HCT116 (cell line): ENCODE results near the gene GRM8. TPM values are rescaled to one million over a fixed set of nuclear protein-coding genes. Genes with fewer than 3 reads are reported as not detected.

Experiments used
- ATAC-seq: fragments of 200-7000 bp; cut with Tn5 transposase; 2 replicates; pipeline ENCODE4 v1.9.1; 2020; ENCODE audit warnings: mild to moderate bottlenecking, moderate library complexity
- BruUV-seq: library from RNA; stranded (reverse); fragments of 400-500 nt; replicated peaks from 2 replicates; lab custom pipeline; 2021; lab: Mats Ljungman, UMichigan
- CTCF ChIA-PET: fragments of 300-600 bp; sonication (Branson Sonifier 250); formaldehyde crosslinking; loops from one replicate; lab custom pipeline; 2021; ENCODE audit warnings: antibody characterized with exemption; lab: Charles Lee
- POLR2A ChIA-PET: fragments of 300-600, 350-600 bp; sonication (Branson Sonifier 250); formaldehyde crosslinking; loops from one replicate; lab custom pipeline; 2021; ENCODE audit warnings: antibody characterized with exemption; lab: Charles Lee
- RAD21 ChIA-PET, 2 experiments: fragments of 300-600 bp; sonication (Branson Sonifier 250); formaldehyde crosslinking; loops; one replicate each; lab custom pipeline; 2023; ENCODE audit warnings: low total read pairs in 2 of 2; ENCODE audit not compliant: uncharacterized antibody in 2 of 2, unreplicated experiment in 2 of 2, low non-redundant PET in 1 of 2; lab: Charles Lee
- DNase-seq: peaks from one replicate; pipeline ENCODE4 v3.0.0-alpha.2; 2010; ENCODE audit warnings: low read depth, low spot score
- H2AFZ ChIP-seq: fragments of 200-600 bp; shearing (Covaris generic), sonication (generic); 2 replicates; pipeline ENCODE4 v1.6.1; 2017; ENCODE audit warnings: low read depth, mixed run types, mixed read lengths, antibody characterized with exemption, low read length; ENCODE audit not compliant: poor library complexity, severe bottlenecking
- H3K27ac ChIP-seq: 2 replicates; pipeline ENCODE4 v1.5.1; 2012; ENCODE audit warnings: low read depth, low read length
- H3K27me3 ChIP-seq: fragments of 200-600 bp; sonication (generic); 2 replicates; pipeline ENCODE4 v1.6.1; 2016; ENCODE audit warnings: mixed run types, low read length, mixed read lengths; ENCODE audit not compliant: insufficient read depth
- H3K36me3 ChIP-seq, 2 experiments: fragments of 200-500 bp in 1 of 2; fragments of 200-600 bp in 1 of 2; sonication (Bioruptor generic) in 1 of 2; sonication (generic) in 1 of 2; 2 replicates each; pipeline versions ENCODE4 v1.5.1 to v1.6.1; 2014 to 2016; ENCODE audit warnings: low read length in 2 of 2, inconsistent platforms in 1 of 2, mixed read lengths in 1 of 2, mixed run types in 1 of 2; ENCODE audit not compliant: insufficient read depth in 2 of 2, control insufficient read depth in 1 of 2
- H3K4me1 ChIP-seq, 2 experiments: fragments of 200-600 bp in 1 of 2; sonication (generic) in 1 of 2; 2 replicates each; pipeline versions ENCODE4 v1.5.1 to v1.6.1; 2012 to 2017; ENCODE audit warnings: low read length in 2 of 2, inconsistent platforms in 1 of 2, mild to moderate bottlenecking in 1 of 2, mixed read lengths in 1 of 2, mixed run types in 1 of 2, moderate library complexity in 1 of 2; ENCODE audit not compliant: insufficient read depth in 2 of 2, control insufficient read depth in 1 of 2
- H3K4me2 ChIP-seq: fragments of 200-600 bp; sonication (generic); 2 replicates; pipeline ENCODE4 v1.6.1; 2017; ENCODE audit warnings: mixed run types, low read length, mixed read lengths
- H3K4me3 ChIP-seq, 2 experiments: fragments of 200-600 bp in 1 of 2; sonication (generic) in 1 of 2; replicated peaks in 1 of 2; 2 replicates each; pipeline ENCODE4 v1.5.1; 2011 to 2016; ENCODE audit warnings: low read length in 2 of 2, control low read depth in 1 of 2, low read depth in 1 of 2, mild to moderate bottlenecking in 1 of 2, mixed read lengths in 1 of 2, mixed run types in 1 of 2
- H3K79me2 ChIP-seq: fragments of 200-600 bp; sonication (generic); 2 replicates; pipeline ENCODE4 v1.6.1; 2017; ENCODE audit warnings: mild to moderate bottlenecking, mixed run types, low read length, moderate library complexity, mixed read lengths; ENCODE audit not compliant: insufficient read depth
- H3K9ac ChIP-seq: fragments of 200-600 bp; sonication (generic); 2 replicates; pipeline ENCODE4 v1.6.1; 2016; ENCODE audit warnings: low read length, mixed read lengths
- H3K9me2 ChIP-seq: fragments of 200-600 bp; sonication (generic), shearing (Covaris generic); 2 replicates; pipeline ENCODE4 v1.6.1; 2017; ENCODE audit warnings: mixed run types, mild to moderate bottlenecking, moderate library complexity; ENCODE audit not compliant: insufficient read depth
- H3K9me3 ChIP-seq, 2 experiments: fragments of 200-500 bp in 1 of 2; fragments of 200-600 bp in 1 of 2; sonication (Bioruptor generic) in 1 of 2; sonication (generic) in 1 of 2; 2 replicates each; pipeline ENCODE4 v1.6.1; 2014 to 2017; ENCODE audit warnings: low read length in 2 of 2, mixed read lengths in 2 of 2, inconsistent platforms in 1 of 2, low read depth in 1 of 2, mild to moderate bottlenecking in 1 of 2, mixed run types in 1 of 2, moderate library complexity in 1 of 2; ENCODE audit not compliant: control insufficient read depth in 1 of 2, insufficient read depth in 1 of 2
- H4K20me1 ChIP-seq: fragments of 200-600 bp; sonication (generic), shearing (Covaris generic); 2 replicates; pipeline ENCODE4 v1.6.1; 2017; ENCODE audit warnings: mixed run types, mild to moderate bottlenecking, moderate library complexity; ENCODE audit not compliant: insufficient read depth
- CBX3 ChIP-seq: IDR thresholded peaks from 2 replicates; pipeline ENCODE4 v1.6.1; 2012; ENCODE audit warnings: low read depth
- CEBPB ChIP-seq: IDR thresholded peaks from 2 replicates; pipeline ENCODE4 v1.6.1; 2012; ENCODE audit warnings: low read depth
- CTCF ChIP-seq, 3 experiments: fragments of 200-600 bp in 1 of 3; sonication (generic) in 1 of 3; IDR thresholded peaks in 2 of 3; conservative IDR thresholded peaks in 1 of 3; 2 replicates each; pipeline ENCODE4 v1.5.1; 2012 to 2017; ENCODE audit warnings: low read depth in 2 of 3, low read length in 2 of 3, antibody characterized with exemption in 1 of 3, borderline replicate concordance in 1 of 3, control low read depth in 1 of 3, mild to moderate bottlenecking in 1 of 3, mixed read lengths in 1 of 3, mixed run types in 1 of 3, moderate library complexity in 1 of 3; ENCODE audit not compliant: insufficient read depth in 1 of 3
- EGR1 ChIP-seq: IDR thresholded peaks from 2 replicates; pipeline ENCODE4 v1.6.1; 2012; ENCODE audit warnings: low read depth
- ELF1 ChIP-seq: IDR thresholded peaks from 2 replicates; pipeline ENCODE4 v1.6.1; 2012; ENCODE audit warnings: low read depth, borderline replicate concordance
- EZH2 ChIP-seq: fragments of 200-600 bp; sonication (generic); IDR thresholded peaks from 2 replicates; pipeline ENCODE4 v1.6.1; 2017; ENCODE audit warnings: antibody characterized with exemption, mixed run types
- EZH2phosphoT487 ChIP-seq: fragments of 200-600 bp; IDR thresholded peaks from 2 replicates; pipeline ENCODE4 v1.6.1; 2018; ENCODE audit warnings: antibody characterized with exemption, borderline replicate concordance
- JUND ChIP-seq: IDR thresholded peaks from 2 replicates; pipeline ENCODE4 v1.6.1; 2012
- MAX ChIP-seq: IDR thresholded peaks from 2 replicates; pipeline ENCODE4 v1.6.1; 2012
- POLR2A ChIP-seq: IDR thresholded peaks from 2 replicates; pipeline ENCODE4 v1.7.0; 2011; ENCODE audit warnings: borderline replicate concordance; ENCODE audit not compliant: insufficient read depth, insufficient read length; ENCODE audit errors: extremely low read depth
- POLR2AphosphoS5 ChIP-seq: IDR thresholded peaks from 2 replicates; pipeline ENCODE4 v1.6.1; 2011; ENCODE audit warnings: mild to moderate bottlenecking, low read depth, low read length, moderate library complexity
- RAD21 ChIP-seq: IDR thresholded peaks from 2 replicates; pipeline ENCODE4 v1.6.1; 2012; ENCODE audit warnings: low read depth, mild to moderate bottlenecking
- SIN3A ChIP-seq: IDR thresholded peaks from 2 replicates; pipeline ENCODE4 v1.6.1; 2012; ENCODE audit warnings: low read depth
- TCF7L2 ChIP-seq: IDR thresholded peaks from 2 replicates; pipeline ENCODE4 v1.7.0; 2011; ENCODE audit warnings: borderline replicate concordance, inconsistent platforms; ENCODE audit not compliant: insufficient read depth, insufficient read length; ENCODE audit errors: extremely low read depth
- ZFX ChIP-seq: fragments of 450-650 bp; IDR thresholded peaks from 2 replicates; pipeline ENCODE4 v1.6.1; 2017
- ZNF274 ChIP-seq: fragments of 200-500 bp; sonication (Bioruptor generic); IDR thresholded peaks from 2 replicates; pipeline ENCODE4 v1.6.1; 2014; ENCODE audit warnings: mild to moderate bottlenecking, low read depth, low read length, inconsistent platforms
- intact Hi-C: fragments of 100-400 bp; cut with micrococcal nuclease; formaldehyde crosslinking; loops from 2 replicates; pipeline ENCODE4 v1.10.0; 2022
- total RNA-seq: library from RNA; stranded (reverse); gene quantifications from one replicate; pipeline ENCODE4 v1.2.1, GENCODE V29; 2021; ENCODE audit not compliant: unreplicated experiment
- TF ChIP-seq, protein P1 (sequence below): IDR thresholded peaks from 2 replicates; pipeline ENCODE4 v1.6.1; 2012; ENCODE audit warnings: low read depth
- TF ChIP-seq, protein P2 (sequence below): IDR thresholded peaks from 2 replicates; pipeline ENCODE4 v1.6.1; 2012

Gene GRM8
- total RNA-seq, 1 experiment from 2014 or later = 0.05 TPM

- Histone ChIP-seq H3K4me2 (no peak overlapping the region), H4K20me1 (no peaks in the 10 kb centered on the region)
- no peak for TF ChIP-seq CEBPB
- TF ChIP-seq SIN3A = no peak
- no peak for TF ChIP-seq POLR2A
- TF ChIP-seq ZNF274 = no peak
- no peak for TF ChIP-seq RAD21
- no peak for TF ChIP-seq CTCF (IDR thresholded peaks at IDR 0.05 in 2 of 3, conservative IDR thresholded peaks at IDR 0.05 in 1 of 3; ENCODE audit: borderline replicate concordance in 1 of 3, insufficient read depth in 1 of 3, low read depth in 2 of 3, low read length in 2 of 3)
- no peak for TF ChIP-seq ELF1
- no peak for TF ChIP-seq EGR1
- TF ChIP-seq, protein P1, sequence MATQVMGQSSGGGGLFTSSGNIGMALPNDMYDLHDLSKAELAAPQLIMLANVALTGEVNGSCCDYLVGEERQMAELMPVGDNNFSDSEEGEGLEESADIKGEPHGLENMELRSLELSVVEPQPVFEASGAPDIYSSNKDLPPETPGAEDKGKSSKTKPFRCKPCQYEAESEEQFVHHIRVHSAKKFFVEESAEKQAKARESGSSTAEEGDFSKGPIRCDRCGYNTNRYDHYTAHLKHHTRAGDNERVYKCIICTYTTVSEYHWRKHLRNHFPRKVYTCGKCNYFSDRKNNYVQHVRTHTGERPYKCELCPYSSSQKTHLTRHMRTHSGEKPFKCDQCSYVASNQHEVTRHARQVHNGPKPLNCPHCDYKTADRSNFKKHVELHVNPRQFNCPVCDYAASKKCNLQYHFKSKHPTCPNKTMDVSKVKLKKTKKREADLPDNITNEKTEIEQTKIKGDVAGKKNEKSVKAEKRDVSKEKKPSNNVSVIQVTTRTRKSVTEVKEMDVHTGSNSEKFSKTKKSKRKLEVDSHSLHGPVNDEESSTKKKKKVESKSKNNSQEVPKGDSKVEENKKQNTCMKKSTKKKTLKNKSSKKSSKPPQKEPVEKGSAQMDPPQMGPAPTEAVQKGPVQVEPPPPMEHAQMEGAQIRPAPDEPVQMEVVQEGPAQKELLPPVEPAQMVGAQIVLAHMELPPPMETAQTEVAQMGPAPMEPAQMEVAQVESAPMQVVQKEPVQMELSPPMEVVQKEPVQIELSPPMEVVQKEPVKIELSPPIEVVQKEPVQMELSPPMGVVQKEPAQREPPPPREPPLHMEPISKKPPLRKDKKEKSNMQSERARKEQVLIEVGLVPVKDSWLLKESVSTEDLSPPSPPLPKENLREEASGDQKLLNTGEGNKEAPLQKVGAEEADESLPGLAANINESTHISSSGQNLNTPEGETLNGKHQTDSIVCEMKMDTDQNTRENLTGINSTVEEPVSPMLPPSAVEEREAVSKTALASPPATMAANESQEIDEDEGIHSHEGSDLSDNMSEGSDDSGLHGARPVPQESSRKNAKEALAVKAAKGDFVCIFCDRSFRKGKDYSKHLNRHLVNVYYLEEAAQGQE = no peak
- no peak for TF ChIP-seq JUND
- no peak for TF ChIP-seq TCF7L2
- no peak for TF ChIP-seq EZH2
- no peak for TF ChIP-seq ZFX
- no peak for TF ChIP-seq MAX
- TF ChIP-seq EZH2phosphoT487 = no peak
- TF ChIP-seq CBX3 = no peak
- TF ChIP-seq, protein P2, sequence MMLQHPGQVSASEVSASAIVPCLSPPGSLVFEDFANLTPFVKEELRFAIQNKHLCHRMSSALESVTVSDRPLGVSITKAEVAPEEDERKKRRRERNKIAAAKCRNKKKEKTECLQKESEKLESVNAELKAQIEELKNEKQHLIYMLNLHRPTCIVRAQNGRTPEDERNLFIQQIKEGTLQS = no peak
- no peak for TF ChIP-seq POLR2AphosphoS5
- TF ChIP-seq, all 23 proteins: peak for 0
- no peaks in the 10 kb centered on the region for H3K36me3 ChIP-seq
- H3K9me3 ChIP-seq = no peaks in the 10 kb centered on the region
- H3K27ac ChIP-seq = no peak overlapping the region
- H3K9ac ChIP-seq = no peak overlapping the region
- CTCF ChIA-PET = no interaction called here
- no peaks in the 10 kb centered on the region for H3K4me1 ChIP-seq
- no peaks in the 10 kb centered on the region for H3K79me2 ChIP-seq
- no peak for DNase-seq
- H3K27me3 ChIP-seq = no peaks in the 10 kb centered on the region
- POLR2A ChIA-PET = no interaction called here
- RAD21 ChIA-PET = no interaction called here
- intact Hi-C loops = no loop called here
- H3K4me3 ChIP-seq = no peak overlapping the region
- H3K9me2 ChIP-seq = no peaks in the 10 kb centered on the region
- BruUV-seq = no TSS peak
- ATAC-seq = no peak
- no peak overlapping the region for H2AFZ ChIP-seq
Observed at GRCh38 chr7:126487728-126488442, 764.9 kb downstream of the GRM8 start.
